Psoas muscle (tissue), 8 donors: ENCODE measurements around the gene ATG4B. TPM values are rescaled to one million over a fixed set of nuclear protein-coding genes. Genes with fewer than 3 reads are reported as not detected.

Experiments
- ATAC-seq, 4 donors: fragments of 200-7000 bp; cut with Tn5 transposase; one replicate each; pipeline ENCODE4 v1.9.1; 2020; ENCODE audit warnings: moderate library complexity in 3 of 4, mild to moderate bottlenecking in 2 of 4
- DNase-seq, 2 donors: peaks; one replicate each; pipeline ENCODE4 v3.0.0-alpha.2; 2020
- H3K27ac ChIP-seq: fragments of 200-600 bp; one replicate; pipeline ENCODE4 v1.8.0; 2022
- H3K27me3 ChIP-seq, 3 donors: fragments of 200-600 bp in 1 of 3; one replicate each; pipeline versions ENCODE4 v1.6.1 to v1.8.0; 2013 to 2022; ENCODE audit warnings: low read length in 2 of 3, mild to moderate bottlenecking in 2 of 3, moderate library complexity in 1 of 3; ENCODE audit not compliant: insufficient read depth in 3 of 3
- H3K36me3 ChIP-seq, 2 donors: fragments of 200-600 bp in 1 of 2; one replicate each; pipeline versions ENCODE4 v1.6.1 to v1.8.0; 2013 to 2022; ENCODE audit warnings: low read depth in 1 of 2, mild to moderate bottlenecking in 1 of 2, moderate library complexity in 1 of 2; ENCODE audit not compliant: insufficient read depth in 1 of 2
- H3K4me1 ChIP-seq: fragments of 200-600 bp; one replicate; pipeline ENCODE4 v1.8.0; 2022
- H3K4me3 ChIP-seq: fragments of 200-600 bp; one replicate; pipeline ENCODE4 v1.8.0; 2022; ENCODE audit warnings: mild to moderate bottlenecking
- H3K9me3 ChIP-seq: fragments of 200-600 bp; one replicate; pipeline ENCODE4 v1.8.0; 2022
- WGBS, 3 donors: extraction: QIAGEN DNeasy Blood & Tissue Kit; methylation state at CpG; one replicate each; pipeline versions ENCODE4 v1.1.6 to v1.1.7; 2013; 5-methylcytosine and 5-hydroxymethylcytosine counted together
- intact Hi-C, 2 donors: fragments of 100-400 bp; cut with DNase I; formaldehyde crosslinking; loops; one replicate each; pipeline versions ENCODE4 v1.11.0 to v1.14.2; 2022
- polyA plus RNA-seq, 3 donors: library from polyadenylated mRNA; stranded (reverse); fragments of 200-250 nt; gene quantifications; one replicate each; pipeline ENCODE4 v1.2.3, GENCODE V29; 2013
- total RNA-seq, 4 donors: library from RNA; stranded (reverse); fragmentation: NEBNext Ultra II Directional in 2 of 4; extraction: Animal tissue kit (Norgen Biotek cat#: 25700) in 2 of 4; gene quantifications; one replicate each; pipeline versions ENCODE4 v1.2.1 to v1.2.4, GENCODE V29; 2021 to 2023
- TF ChIP-seq, protein P1 (sequence below): fragments of 200-600 bp; IDR thresholded peaks from one replicate; pipeline ENCODE4 v1.8.0; 2022; ENCODE audit warnings: antibody characterized with exemption
- donor health status: healthy with polysubstance abuse.
- donor health status: DM: no; HTN: no; CAD: no; lungs with moderate emphysema.
- donor health status: Bipolar disorder and iron deficiency.
- donor health status: healthy.
- donor health status: DM: yes; HTN: yes; CAD: no.
- donor health status: DM: no; HTN: no; CAD: no.
- donor health status: DM: no; HTN: no; CAD: no.
- donor health status: DM: yes; HTN: yes; CAD: no.

The ATG4B gene
- total and polyA plus RNA-seq, 7 donors = 33.7 to 51.3 (median 40.0) TPM

- intact Hi-C loops = no loop called here
Observed at GRCh38 chr2:241695651-241696050, 58.2 kb downstream of the ATG4B start.

DNA sequence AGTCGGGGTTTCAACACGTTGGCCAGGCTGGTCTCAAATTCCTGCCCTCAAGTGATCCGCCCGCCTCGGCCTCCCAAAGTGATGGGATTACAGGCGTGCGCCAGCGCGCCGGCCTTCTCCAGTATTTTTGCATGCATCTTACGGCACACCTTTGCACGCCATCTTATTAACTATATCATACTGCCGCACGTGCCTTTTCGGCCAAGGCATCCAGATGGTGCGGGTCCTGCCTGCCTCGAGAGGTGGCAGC, 63.6 kb downstream of the ATG4B start:
- WGBS, 3 donors = 2 to 3% (median 3%) methylated on average over 17 of the region's 17 CpGs
- no peaks in the 10 kb centered on the region for H3K9me3 ChIP-seq
- peaks cover 8% of the 10 kb centered on the region for H3K4me1 ChIP-seq
- DNase-seq (no peak), ATAC-seq (no peak)
- peaks cover 3 to 16% of the 10 kb centered on the region in 2 donors for H3K36me3 ChIP-seq
- H3K27ac ChIP-seq = peak overlapping the region; percentile 97
- H3K27me3 ChIP-seq = no peaks in the 10 kb centered on the region
- intact Hi-C loops = no loop called here
- TF ChIP-seq, protein P1, sequence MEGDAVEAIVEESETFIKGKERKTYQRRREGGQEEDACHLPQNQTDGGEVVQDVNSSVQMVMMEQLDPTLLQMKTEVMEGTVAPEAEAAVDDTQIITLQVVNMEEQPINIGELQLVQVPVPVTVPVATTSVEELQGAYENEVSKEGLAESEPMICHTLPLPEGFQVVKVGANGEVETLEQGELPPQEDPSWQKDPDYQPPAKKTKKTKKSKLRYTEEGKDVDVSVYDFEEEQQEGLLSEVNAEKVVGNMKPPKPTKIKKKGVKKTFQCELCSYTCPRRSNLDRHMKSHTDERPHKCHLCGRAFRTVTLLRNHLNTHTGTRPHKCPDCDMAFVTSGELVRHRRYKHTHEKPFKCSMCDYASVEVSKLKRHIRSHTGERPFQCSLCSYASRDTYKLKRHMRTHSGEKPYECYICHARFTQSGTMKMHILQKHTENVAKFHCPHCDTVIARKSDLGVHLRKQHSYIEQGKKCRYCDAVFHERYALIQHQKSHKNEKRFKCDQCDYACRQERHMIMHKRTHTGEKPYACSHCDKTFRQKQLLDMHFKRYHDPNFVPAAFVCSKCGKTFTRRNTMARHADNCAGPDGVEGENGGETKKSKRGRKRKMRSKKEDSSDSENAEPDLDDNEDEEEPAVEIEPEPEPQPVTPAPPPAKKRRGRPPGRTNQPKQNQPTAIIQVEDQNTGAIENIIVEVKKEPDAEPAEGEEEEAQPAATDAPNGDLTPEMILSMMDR = no peak
- peak overlapping the region; percentile 95 for H3K4me3 ChIP-seq

More at GRCh38 chr2:241695651-241696050, 58.2 kb downstream of the ATG4B start:
- peaks cover 3 to 56% of the 10 kb centered on the region in 2 donors for H3K36me3 ChIP-seq
- WGBS, 3 donors = 93 to 96% (median 96%) methylated on average over 4 of the region's 4 CpGs
- H3K4me1 ChIP-seq = no peaks in the 10 kb centered on the region
- H3K4me3 ChIP-seq = no peak overlapping the region
- TF ChIP-seq, protein P1 = no peak
- DNase-seq (no peak), ATAC-seq (no peak)
- H3K27ac ChIP-seq = no peak overlapping the region
- no peaks in the 10 kb centered on the region for H3K9me3 ChIP-seq
- no peaks in the 10 kb centered on the region for H3K27me3 ChIP-seq

DNA sequence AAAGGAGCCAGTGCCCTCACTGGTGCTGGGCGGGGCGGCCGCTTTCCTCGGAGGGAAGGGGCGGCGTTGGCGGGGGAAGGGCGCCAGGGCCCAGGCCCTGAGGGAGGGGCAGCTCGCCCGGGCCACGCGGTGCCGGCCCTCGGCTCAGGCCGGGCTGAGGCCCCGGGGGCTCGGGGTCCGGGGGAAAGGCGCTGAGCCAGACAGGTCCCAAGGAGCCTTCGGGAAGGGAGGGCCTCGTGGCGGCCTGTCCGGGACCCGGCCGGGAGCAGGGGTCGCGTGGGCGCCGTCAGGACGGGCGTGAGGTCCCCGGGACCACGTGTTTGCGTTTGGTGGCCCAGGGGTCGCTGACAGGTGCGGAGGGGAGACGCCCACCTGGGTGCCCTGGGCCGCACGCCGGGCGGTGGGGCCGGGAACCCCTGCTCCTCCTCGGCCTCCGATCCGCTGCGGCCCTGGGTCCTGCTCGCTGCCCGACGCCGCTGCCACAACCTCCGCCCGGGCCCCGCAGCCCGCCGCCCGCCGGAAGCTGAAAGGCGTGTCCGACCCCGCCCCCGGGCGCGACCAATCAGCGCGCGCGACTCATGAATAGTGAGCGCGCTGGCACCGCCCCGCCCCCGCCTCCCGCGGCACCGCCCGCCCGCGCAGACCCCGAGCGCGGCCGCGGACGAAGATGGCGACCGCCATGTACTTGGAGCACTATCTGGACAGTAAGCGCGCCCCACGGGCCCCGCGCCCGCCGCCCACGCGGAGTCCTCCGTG, 64.1 kb downstream of the ATG4B start, which contains the start of gene ING5:
ING5 (plus strand) TSS at position 641 of the 756 bp plus-strand sequence; CDS start at position 668, 27 bp downstream.
- peak within 1 kb of the TSS; percentile 95 for H3K4me3 ChIP-seq
- 0 to 1% (median 0%) methylated on average over 48 to 95 of the region's 96 CpGs for WGBS, 3 donors
- H3K27ac ChIP-seq = peak within 1 kb of the TSS; percentile 97
- peaks cover 8% of the 10 kb centered on the region for H3K4me1 ChIP-seq
- intact Hi-C loops = no loop called here
- DNase-seq = peak; percentile 99
- TF ChIP-seq, protein P1 = peak; percentile 43
- no peaks in the 10 kb centered on the region for H3K27me3 ChIP-seq
- H3K9me3 ChIP-seq = peaks cover 4% of the 10 kb centered on the region
- peaks cover 3 to 19% of the 10 kb centered on the region in 2 donors for H3K36me3 ChIP-seq
- peak; percentile 86 to 88 (median 87) for ATAC-seq

DNA sequence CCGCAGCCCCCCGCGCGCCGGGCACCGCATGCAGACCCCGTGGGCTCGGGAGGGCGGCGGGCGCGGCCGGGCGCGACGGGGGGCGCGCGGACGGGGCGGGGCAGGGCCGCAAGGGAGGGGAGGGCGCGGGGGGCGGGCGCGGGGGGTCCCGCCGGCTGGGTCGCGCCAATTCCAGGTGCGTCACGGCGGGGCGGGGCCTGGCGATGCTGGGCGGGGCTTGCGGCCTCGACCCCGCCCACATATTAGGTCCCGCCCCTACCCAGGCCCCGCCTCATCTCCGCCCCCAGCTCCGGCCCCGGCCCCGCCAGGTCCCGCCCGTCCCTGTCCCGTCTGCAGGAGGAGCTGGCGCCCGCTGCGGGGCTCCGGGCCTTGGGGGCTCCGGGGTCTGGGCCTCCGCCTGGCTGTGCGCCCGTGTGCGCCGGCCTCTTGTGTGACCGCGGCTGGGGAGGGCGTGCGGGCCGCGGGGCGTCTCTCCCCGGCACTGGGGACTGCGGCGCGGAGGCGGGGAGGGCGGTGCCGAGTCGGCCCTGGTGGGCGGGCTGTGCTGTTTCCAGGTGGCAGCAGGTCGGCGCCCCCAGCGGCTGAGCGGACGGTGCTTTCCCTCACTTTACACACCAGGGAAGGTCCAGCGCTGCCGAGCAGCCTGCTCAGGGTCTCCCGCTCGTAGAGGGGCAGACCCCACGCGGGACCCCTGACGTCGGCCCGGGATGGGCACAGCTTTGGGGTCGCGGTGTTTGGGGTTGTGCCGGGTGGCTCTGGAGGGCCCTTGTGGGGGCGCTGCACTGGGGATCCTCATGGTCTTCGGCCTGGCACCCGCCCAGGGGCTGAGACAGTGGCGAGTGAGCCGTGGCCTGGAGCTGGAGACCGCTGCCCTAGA, 64.9 kb downstream of the ATG4B start:
- intact Hi-C loops = no loop called here
- Histone ChIP-seq H3K4me1 (peaks cover 8% of the 10 kb centered on the region), H3K4me3 (peak overlapping the region; percentile 95), H3K36me3 (peaks cover 3 to 27% of the 10 kb centered on the region in 2 donors), H3K27ac (peak overlapping the region; percentile 97), H3K27me3 (no peaks in the 10 kb centered on the region), H3K9me3 (peaks cover 5% of the 10 kb centered on the region)
- WGBS, 3 donors = 1% methylated on average over 45 to 93 of the region's 98 CpGs
- TF ChIP-seq, protein P1 = peak; percentile 11
- DNase-seq = peak; percentile 80 to 93
- peak; percentile 86 to 90 (median 87) for ATAC-seq
